PC-3 (cell line): ENCODE data around the gene BICD2. TPM values are rescaled to one million over a fixed set of nuclear protein-coding genes. Genes with fewer than 3 reads are reported as not detected.

Experiments
- ATAC-seq: fragments of 200-7000 bp; cut with Tn5 transposase; 2 replicates; pipeline ENCODE4 v1.9.1; 2020; ENCODE audit warnings: mild to moderate bottlenecking, moderate library complexity
- BruUV-seq: library from RNA; stranded (reverse); fragments of 400-500 nt; replicated peaks from 2 replicates; lab custom pipeline; 2021; lab: Mats Ljungman, UMichigan
- CTCF ChIA-PET: fragments of 300-600 bp; sonication (Branson Sonifier 250); formaldehyde crosslinking; loops from one replicate; lab custom pipeline; 2022; ENCODE audit warnings: antibody characterized with exemption; lab: Charles Lee
- POLR2A ChIA-PET: fragments of 300-600 bp; sonication (Branson Sonifier 250); formaldehyde crosslinking; loops from one replicate; lab custom pipeline; 2022; ENCODE audit warnings: antibody characterized with exemption; ENCODE audit not compliant: unreplicated experiment; lab: Charles Lee
- DNase-seq: peaks from one replicate; pipeline ENCODE4 v3.0.0-alpha.2; 2015
- H2AFZ ChIP-seq: fragments of 300-600 bp; sonication (generic); 2 replicates; pipeline ENCODE4 v1.6.0; 2016; ENCODE audit warnings: antibody characterized with exemption, low read length
- H3F3A ChIP-seq: fragments of 300-600 bp; sonication (generic); one replicate; pipeline ENCODE4 v1.6.0; 2017; ENCODE audit warnings: antibody characterized with exemption, low read length, control low read depth, mild to moderate bottlenecking; ENCODE audit not compliant: unreplicated experiment
- H3K27ac ChIP-seq: fragments of 300-600 bp; sonication (generic); 2 replicates; pipeline ENCODE4 v1.5.1; 2016; ENCODE audit warnings: mild to moderate bottlenecking, low read length
- H3K27me3 ChIP-seq: fragments of 300-600 bp; sonication (generic); 2 replicates; pipeline ENCODE4 v1.6.1; 2016; ENCODE audit warnings: low read length, mixed read lengths
- H3K36me3 ChIP-seq: fragments of 300-600 bp; sonication (generic); 2 replicates; pipeline ENCODE4 v1.6.1; 2016; ENCODE audit warnings: low read depth, mixed run types, low read length, mixed read lengths
- H3K4me1 ChIP-seq: fragments of 300-600 bp; sonication (generic); 2 replicates; pipeline ENCODE4 v1.5.1; 2016; ENCODE audit warnings: low read length; ENCODE audit not compliant: insufficient read depth
- H3K4me2 ChIP-seq: fragments of 300-600 bp; sonication (generic); 2 replicates; pipeline ENCODE4 v1.6.0; 2016; ENCODE audit warnings: low read length
- H3K4me3 ChIP-seq: fragments of 300-600 bp; sonication (generic); 2 replicates; pipeline ENCODE4 v1.5.1; 2016; ENCODE audit warnings: mild to moderate bottlenecking, low read length, mixed read lengths
- H3K79me2 ChIP-seq: fragments of 300-600 bp; sonication (generic); 2 replicates; pipeline ENCODE4 v1.6.1; 2017; ENCODE audit warnings: low read length, mixed read lengths
- H3K9ac ChIP-seq: fragments of 300-600 bp; sonication (generic); 2 replicates; pipeline ENCODE4 v1.6.0; 2016; ENCODE audit warnings: mild to moderate bottlenecking, low read length
- H3K9me2 ChIP-seq: fragments of 300-600 bp; sonication (generic); replicated peaks from 2 replicates; pipeline ENCODE4 v1.6.1; 2016; ENCODE audit warnings: mixed run types, low read length, mixed read lengths
- H3K9me3 ChIP-seq: fragments of 300-600 bp; sonication (generic); 2 replicates; pipeline ENCODE4 v1.6.1; 2016; ENCODE audit warnings: low read length, mixed read lengths
- H4K20me1 ChIP-seq: fragments of 300-600 bp; sonication (generic); 2 replicates; pipeline ENCODE4 v1.6.1; 2016; ENCODE audit warnings: low read length, mixed read lengths
- CTCF ChIP-seq: fragments of 300-600 bp; sonication (generic); conservative IDR thresholded peaks from 2 replicates; pipeline ENCODE4 v1.5.1; 2017; ENCODE audit warnings: antibody characterized with exemption, low read depth, mild to moderate bottlenecking, low read length
- EZH2 ChIP-seq: fragments of 300-600 bp; sonication (generic); IDR thresholded peaks from one replicate; pipeline ENCODE4 v1.6.1; 2017; ENCODE audit warnings: antibody characterized with exemption, mild to moderate bottlenecking, low read length; ENCODE audit not compliant: unreplicated experiment
- EZH2phosphoT487 ChIP-seq: fragments of 300-600 bp; sonication (generic); IDR thresholded peaks from 2 replicates; pipeline ENCODE4 v1.6.1; 2018; ENCODE audit warnings: mild to moderate bottlenecking, antibody characterized with exemption, low read length, borderline replicate concordance
- intact Hi-C: fragments of 100-400 bp; cut with micrococcal nuclease; formaldehyde crosslinking; loops from 2 replicates; pipeline ENCODE4 v1.9.0; 2023
- total RNA-seq: library from RNA; depleted of rRNA; stranded (reverse); fragments of >200 nt; gene quantifications from 2 replicates; pipeline ENCODE4 v1.2.3, GENCODE V29; 2014

BICD2 gene
- total RNA-seq, 1 experiment from 2014 or later = 26.3 TPM

DNA sequence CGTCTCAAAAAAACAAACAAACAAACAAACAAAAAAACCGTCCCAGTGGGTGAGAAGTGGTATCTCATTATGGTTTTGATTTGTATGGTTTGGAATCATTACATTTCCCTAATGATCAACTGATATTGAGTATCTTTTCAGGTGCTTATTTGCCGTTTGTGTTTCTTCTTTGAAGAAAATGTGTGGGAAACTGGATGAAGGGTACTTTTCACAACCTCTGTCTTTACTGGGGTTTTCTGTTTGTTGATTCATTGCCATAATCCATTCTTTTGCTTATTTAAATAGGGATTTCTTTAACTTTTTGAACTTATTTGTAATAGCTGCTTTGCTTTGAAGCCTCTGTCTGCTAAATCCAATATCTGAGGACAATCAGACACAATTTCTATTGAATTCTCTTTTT is 9.2 kb upstream of the BICD2 start:
- Histone ChIP-seq H3F3A (no peaks in the 10 kb centered on the region), H3K36me3 (no peaks in the 10 kb centered on the region), H3K27ac (no peak overlapping the region), H2AFZ (no peak overlapping the region), H3K4me3 (no peak overlapping the region), H3K79me2 (no peaks in the 10 kb centered on the region), H3K9me3 (no peaks in the 10 kb centered on the region), H3K9me2 (no peaks in the 10 kb centered on the region), H3K4me1 (0 out of 2 replicates have a peak, but pooled peaks cover 4% of the 10 kb centered on the region), H4K20me1 (no peaks in the 10 kb centered on the region), H3K9ac (no peak overlapping the region), H3K4me2 (no peak overlapping the region), H3K27me3 (no peaks in the 10 kb centered on the region)
- ChIA-PET POLR2A (no interaction called here), CTCF (interaction anchor here (0.8 kb wide), 1 partner anchor 17 kb away, joined by 3 read pairs; no protein-coding TSS in a partner anchor)
- no TSS peak for BruUV-seq
- intact Hi-C loops = no loop called here
- ATAC-seq (no peak), DNase-seq (no peak)
- TF ChIP-seq EZH2 (no peak), EZH2phosphoT487 (no peak), CTCF (no peak)

DNA sequence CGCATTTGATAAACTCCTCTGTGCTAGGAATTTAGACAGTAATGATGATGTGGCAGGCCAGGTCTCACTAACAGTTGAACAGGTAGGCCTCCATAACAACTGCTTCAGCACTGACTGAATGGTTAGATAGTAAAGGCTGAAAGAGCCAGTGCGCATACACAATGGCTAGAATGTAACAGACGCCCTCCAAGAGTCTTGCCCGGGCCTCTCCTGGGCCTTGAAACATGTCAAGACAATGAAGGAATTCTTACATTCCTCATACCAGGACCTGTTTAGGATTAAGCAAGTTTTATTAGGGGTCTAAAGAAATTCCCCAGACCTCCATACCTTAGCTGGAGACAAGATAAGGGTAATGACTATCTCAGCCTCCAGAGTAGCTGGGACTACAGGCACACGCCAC is 6.7 kb upstream of the BICD2 start:
- no peaks in the 10 kb centered on the region for H3K79me2 ChIP-seq
- 0 out of 2 replicates have a peak, but pooled peaks cover 4% of the 10 kb centered on the region for H3K4me1 ChIP-seq
- TF ChIP-seq EZH2 = no peak
- TF ChIP-seq CTCF = no peak
- no peak for TF ChIP-seq EZH2phosphoT487
- no TSS peak for BruUV-seq
- CTCF ChIA-PET = no interaction called here
- DNase-seq (no peak), ATAC-seq (no peak)
- H3K9ac ChIP-seq = no peak overlapping the region
- no peaks in the 10 kb centered on the region for H3F3A ChIP-seq
- H2AFZ ChIP-seq = no peak overlapping the region
- POLR2A ChIA-PET = no interaction called here
- no peaks in the 10 kb centered on the region for H3K9me3 ChIP-seq
- H3K4me2 ChIP-seq = no peak overlapping the region
- no peaks in the 10 kb centered on the region for H3K36me3 ChIP-seq
- intact Hi-C loops = no loop called here
- H3K27ac ChIP-seq = no peak overlapping the region
- H3K9me2 ChIP-seq = no peaks in the 10 kb centered on the region
- no peaks in the 10 kb centered on the region for H4K20me1 ChIP-seq
- no peaks in the 10 kb centered on the region for H3K27me3 ChIP-seq
- no peak overlapping the region for H3K4me3 ChIP-seq

- POLR2A ChIA-PET = no interaction called here
- TF ChIP-seq CTCF (no peak), EZH2 (no peak), EZH2phosphoT487 (no peak)
- Histone ChIP-seq H3K36me3 (no peaks in the 10 kb centered on the region), H3K79me2 (no peaks in the 10 kb centered on the region), H3K27ac (no peak overlapping the region), H3F3A (no peaks in the 10 kb centered on the region), H2AFZ (no peak overlapping the region), H3K4me3 (no peak overlapping the region), H4K20me1 (no peaks in the 10 kb centered on the region), H3K9ac (no peak overlapping the region), H3K9me2 (no peaks in the 10 kb centered on the region), H3K27me3 (no peaks in the 10 kb centered on the region), H3K4me1 (peaks cover 10% of the 10 kb centered on the region; the same call in 1 of the 2 replicates), H3K4me2 (no peak overlapping the region), H3K9me3 (no peaks in the 10 kb centered on the region)
- no TSS peak for BruUV-seq
- intact Hi-C loops = no loop called here
- CTCF ChIA-PET = no interaction called here
- DNase-seq (no peak), ATAC-seq (no peak)
Observed at GRCh38 chr9:92770360-92770995, 5.8 kb upstream of the BICD2 start.
